Measurements from ENCODE around the gene PIH1D1. TPM values are rescaled to one million over a fixed set of nuclear protein-coding genes. Genes with fewer than 3 reads are reported as not detected.

The PIH1D1 gene
- total and polyA plus RNA-seq, 2 donors (not counting 3 experiments of a cell fraction or from before 2014, with no cell fraction given): 83.2 to 86.9 TPM

DNA sequence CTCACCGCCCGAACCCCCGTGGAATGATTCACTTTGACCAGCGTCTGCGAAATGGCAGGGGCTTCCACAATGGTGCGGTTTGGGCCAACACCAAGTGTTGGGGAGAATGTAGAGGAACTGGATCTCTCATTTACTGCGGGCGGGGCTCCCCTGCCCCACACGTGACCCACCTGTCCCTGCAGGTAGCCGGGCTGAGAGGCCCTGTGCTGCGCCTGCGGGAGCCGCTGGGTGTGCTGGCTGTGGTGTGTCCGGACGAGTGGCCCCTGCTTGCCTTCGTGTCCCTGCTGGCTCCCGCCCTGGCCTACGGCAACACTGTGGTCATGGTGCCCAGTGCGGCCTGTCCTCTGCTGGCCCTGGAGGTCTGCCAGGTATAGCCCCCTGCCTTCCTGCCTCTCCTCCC is 16.6 kb upstream of the PIH1D1 start:
- intact Hi-C loops (cut with micrococcal nuclease) (no loop called here), dilution Hi-C loops (cut with MboI; ENCODE audit: extremely low pct_ligation_motif_present, low sequenced_read_pairs) (no loop called here)
- DNase-seq (ENCODE audit: low read depth, low spot score) (no peak), FAIRE-seq (no peak)
- H2AFZ ChIP-seq (ENCODE audit: low read depth, low read length): no peak overlapping the region
- no peak for TF ChIP-seq MAX (IDR thresholded peaks at IDR 0.05; ENCODE audit: insufficient read depth, insufficient read length)
- no TSS peak for BruUV-seq (replicated peaks)
- no peak overlapping the region for H3K4me2 ChIP-seq (ENCODE audit: insufficient read depth, low read length)
- no peaks in the 10 kb centered on the region for H4K20me1 ChIP-seq (replicated peaks; ENCODE audit: control insufficient read depth, extremely low read depth, insufficient read depth, low read length)
- H3K27me3 ChIP-seq (ENCODE audit: control insufficient read depth in 2 of 2, insufficient read depth in 2 of 2, low read length in 2 of 2): no peaks in the 10 kb centered on the region
- no peaks in the 10 kb centered on the region for H3K9me1 ChIP-seq (replicated peaks; ENCODE audit: control insufficient read depth, extremely low read depth, insufficient read depth, low read length)
- no peak overlapping the region for H3K9ac ChIP-seq (replicated peaks; ENCODE audit: extremely low read depth, insufficient read depth, low read length)
- H3K4me1 ChIP-seq (ENCODE audit: control insufficient read depth, extremely low read depth, insufficient read depth, low read length): no peaks in the 10 kb centered on the region
- no peaks in the 10 kb centered on the region for H3K79me2 ChIP-seq (ENCODE audit: control insufficient read depth, insufficient read depth, low read length)
- H3K36me3 ChIP-seq (ENCODE audit: control insufficient read depth in 2 of 2, extremely low read depth in 1 of 2, insufficient read depth in 2 of 2, low read length in 2 of 2): peaks cover 0 to 12% of the 10 kb centered on the region in 2 experiments
- no peaks in the 10 kb centered on the region for H3K9me3 ChIP-seq (replicated peaks; ENCODE audit: control insufficient read depth, insufficient read depth, low read length)
- ChIA-PET CTCF (interaction anchor here (1.3 kb wide), 1 partner anchor 11 kb away, joined by 3 read pairs; no protein-coding TSS in a partner anchor), POLR2A (no interaction called here)
- H3K4me3 ChIP-seq (replicated peaks in 1 of 3; ENCODE audit: insufficient read depth in 1 of 3, low read depth in 1 of 3, low read length in 3 of 3): no peak overlapping the region
- H3K27ac ChIP-seq (ENCODE audit: insufficient read depth, low read depth, low read length): no peak overlapping the region

GRCh38 chr19:49465371-49465770 is 13.8 kb upstream of the PIH1D1 start:
- Histone ChIP-seq H3K27me3 (ENCODE audit: control insufficient read depth in 2 of 2, insufficient read depth in 2 of 2, low read length in 2 of 2) (no peaks in the 10 kb centered on the region), H3K9me1 (replicated peaks; ENCODE audit: control insufficient read depth, extremely low read depth, insufficient read depth, low read length) (no peaks in the 10 kb centered on the region), H2AFZ (ENCODE audit: low read depth, low read length) (no peak overlapping the region), H3K9me3 (replicated peaks; ENCODE audit: control insufficient read depth, insufficient read depth, low read length) (no peaks in the 10 kb centered on the region), H3K9ac (replicated peaks; ENCODE audit: extremely low read depth, insufficient read depth, low read length) (no peak overlapping the region), H3K4me3 (replicated peaks in 1 of 3; ENCODE audit: insufficient read depth in 1 of 3, low read depth in 1 of 3, low read length in 3 of 3) (no peak overlapping the region), H4K20me1 (replicated peaks; ENCODE audit: control insufficient read depth, extremely low read depth, insufficient read depth, low read length) (no peaks in the 10 kb centered on the region), H3K36me3 (ENCODE audit: control insufficient read depth in 2 of 2, extremely low read depth in 1 of 2, insufficient read depth in 2 of 2, low read length in 2 of 2) (peaks cover 0 to 12% of the 10 kb centered on the region in 2 experiments), H3K4me2 (ENCODE audit: insufficient read depth, low read length) (no peak overlapping the region), H3K4me1 (ENCODE audit: control insufficient read depth, extremely low read depth, insufficient read depth, low read length) (no peaks in the 10 kb centered on the region), H3K27ac (ENCODE audit: insufficient read depth, low read depth, low read length) (no peak overlapping the region), H3K79me2 (ENCODE audit: control insufficient read depth, insufficient read depth, low read length) (no peaks in the 10 kb centered on the region)
- DNase-seq (ENCODE audit: low read depth, low spot score): no peak
- BruUV-seq (replicated peaks): no TSS peak
- FAIRE-seq: no peak
- intact Hi-C loops (cut with micrococcal nuclease) (no loop called here), dilution Hi-C loops (cut with MboI; ENCODE audit: extremely low pct_ligation_motif_present, low sequenced_read_pairs) (no loop called here)
- TF ChIP-seq GATA2 (IDR thresholded peaks at IDR 0.05; ENCODE audit: insufficient read depth, insufficient read length, low read depth, low read length) (no peak), POLR2A (IDR thresholded peaks at IDR 0.05; ENCODE audit: low read depth, low read length) (no peak)
- ChIA-PET CTCF (interaction anchor here (2.0 kb wide), 1 partner anchor 11 kb away, joined by 8 read pairs; no protein-coding TSS in a partner anchor), POLR2A (no interaction called here)

Measured in endothelial cell of umbilical vein (primary cell).